Activated CD8-positive, alpha-beta memory T cell treated with anti-CD3 and anti-CD28 coated beads for 36 hours (primary cell): Measurements from ENCODE around the gene PLCG2. TPM values are rescaled to one million over a fixed set of nuclear protein-coding genes. Genes with fewer than 3 reads are reported as not detected.
"Not testable (repeated sequence)": the region's sequence is repeated elsewhere in the genome, so short reads cannot be mapped to it uniquely, and the experiment has no call there.

Experiments
- CTCF ChIA-PET: fragments of 350-600 bp; sonication (Branson Sonifier 250); formaldehyde crosslinking; loops from one replicate; lab custom pipeline; 2021; ENCODE audit warnings: antibody characterized with exemption; lab: Charles Lee
- POLR2A ChIA-PET: fragments of 350-600 bp; sonication (Branson Sonifier 250); formaldehyde crosslinking; loops from one replicate; lab custom pipeline; 2021; ENCODE audit warnings: antibody characterized with exemption; lab: Charles Lee
- total RNA-seq, 2 experiments: library from RNA; stranded (reverse); gene quantifications; one replicate each; pipeline ENCODE4 v1.2.3, GENCODE V29; 2021

The PLCG2 gene
- total RNA-seq, 2 experiments from 2014 or later = 16.6 to 18.2 TPM

- POLR2A ChIA-PET = no interaction called here
These were observed 208.0 kb downstream of the PLCG2 start for GRCh38 chr16:81987121-81987520.

GRCh38 chr16:81987706-81988105, 208.6 kb downstream of the PLCG2 start:
- ChIA-PET CTCF (no interaction called here), POLR2A (no interaction called here)

More at GRCh38 chr16:81987121-81987520, 208.0 kb downstream of the PLCG2 start:
- CTCF ChIA-PET = no interaction called here

GRCh38 chr16:81992859-81993258, 213.8 kb downstream of the PLCG2 start:
- POLR2A ChIA-PET = no interaction called here
- CTCF ChIA-PET = no interaction called here

GRCh38 chr16:81994485-81994884, 215.4 kb downstream of the PLCG2 start:
- POLR2A ChIA-PET = no interaction called here
- CTCF ChIA-PET = no interaction called here

DNA sequence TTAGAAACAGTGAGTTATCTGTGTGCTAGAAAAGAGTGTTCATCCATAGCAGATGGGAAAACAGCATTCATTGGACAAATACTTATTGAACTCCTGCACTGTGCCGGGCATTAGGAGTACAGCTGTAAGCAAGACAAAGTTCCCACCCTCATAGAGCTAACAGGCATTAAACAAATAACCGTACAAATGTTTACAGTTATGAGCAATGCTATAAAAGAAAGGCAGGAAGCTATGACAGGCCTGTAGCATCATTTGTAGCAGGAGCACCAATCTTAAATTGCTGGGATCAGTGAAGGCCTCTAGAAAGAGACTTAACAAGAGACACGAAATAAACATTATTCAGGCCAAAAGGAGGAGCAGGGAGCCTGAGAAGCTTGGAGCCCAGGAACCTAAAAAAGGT, 216.6 kb downstream of the PLCG2 start:
- POLR2A ChIA-PET = no interaction called here
- CTCF ChIA-PET = no interaction called here

DNA sequence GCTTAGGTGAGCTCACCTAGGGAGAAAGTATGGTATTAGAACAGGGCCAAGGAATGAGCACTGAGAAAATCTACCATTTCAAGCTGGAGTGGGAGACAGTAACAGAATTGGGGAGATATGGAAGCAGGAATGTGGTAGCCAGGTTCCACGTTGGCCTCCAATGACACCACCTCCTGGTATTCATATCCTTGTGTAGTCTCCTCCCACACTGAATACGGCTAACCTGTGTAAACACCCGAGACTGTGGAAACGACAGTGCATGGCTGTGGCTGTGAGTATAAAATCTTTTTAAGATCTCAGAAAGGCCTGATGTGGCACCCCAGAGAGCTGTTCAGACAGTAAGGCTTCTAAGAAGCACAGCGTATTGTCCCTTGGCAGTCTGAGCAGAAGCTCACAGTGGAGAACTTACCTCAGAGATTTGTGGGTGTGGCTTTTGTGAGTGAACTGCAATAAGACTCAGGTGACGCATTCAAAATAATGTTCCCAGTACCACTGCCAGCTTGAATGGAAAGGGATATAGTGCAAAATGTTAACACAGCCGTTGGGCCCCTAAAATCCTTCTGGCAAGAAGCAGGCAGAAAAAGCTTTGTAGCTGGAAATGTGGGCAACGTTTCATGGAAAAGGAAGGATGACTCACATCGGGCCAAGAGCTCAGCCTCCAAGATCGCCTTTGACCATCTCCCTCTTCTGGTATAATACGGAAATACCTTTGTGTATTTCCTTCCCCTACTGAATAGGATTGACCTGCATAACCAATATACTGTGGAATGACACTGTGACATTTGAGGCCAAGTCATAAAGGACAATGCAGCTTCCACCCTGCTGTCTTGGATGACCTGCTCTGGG, 217.8 kb downstream of the PLCG2 start:
- ChIA-PET POLR2A (no interaction called here), CTCF (no interaction called here)

DNA sequence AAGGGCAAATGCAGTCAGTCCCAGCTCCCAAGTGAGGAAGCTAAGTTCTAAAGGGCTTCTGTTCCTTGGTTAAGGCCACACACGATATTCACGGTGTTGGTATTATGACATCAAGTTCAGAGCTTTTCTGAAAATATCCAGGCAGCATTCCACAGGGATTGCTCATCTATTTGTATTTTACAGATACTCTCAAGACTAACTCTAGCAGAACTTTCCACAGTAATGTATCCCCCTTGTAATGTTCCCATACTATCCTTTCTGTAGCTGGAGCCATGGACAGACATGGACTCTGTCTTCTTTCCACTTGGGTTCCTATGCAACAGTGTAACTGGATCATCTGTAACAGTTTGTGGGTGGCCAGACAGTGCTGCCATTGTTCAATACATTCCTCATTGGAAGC, 218.6 kb downstream of the PLCG2 start:
- POLR2A ChIA-PET = no interaction called here
- CTCF ChIA-PET = no interaction called here

DNA sequence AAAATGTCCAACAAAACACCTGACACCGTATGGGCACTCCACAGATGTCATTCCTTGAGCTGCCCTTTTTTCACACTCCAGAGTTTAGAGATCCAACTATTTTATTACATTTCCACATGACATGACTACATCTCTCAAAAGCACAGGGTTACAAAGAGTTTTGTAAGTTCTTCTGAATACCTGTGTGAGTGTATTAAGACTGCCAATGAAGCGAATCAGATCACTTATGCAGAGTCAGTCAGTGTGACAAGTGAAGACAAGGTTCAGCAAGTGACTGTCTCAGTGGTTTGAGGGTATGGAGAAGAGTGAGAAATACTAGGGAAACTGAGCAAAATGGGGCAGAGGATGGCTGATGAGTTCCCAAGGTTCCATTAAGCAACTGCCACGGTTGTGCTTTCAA, 223.7 kb downstream of the PLCG2 start:
- POLR2A ChIA-PET = no interaction called here
- CTCF ChIA-PET = no interaction called here

DNA sequence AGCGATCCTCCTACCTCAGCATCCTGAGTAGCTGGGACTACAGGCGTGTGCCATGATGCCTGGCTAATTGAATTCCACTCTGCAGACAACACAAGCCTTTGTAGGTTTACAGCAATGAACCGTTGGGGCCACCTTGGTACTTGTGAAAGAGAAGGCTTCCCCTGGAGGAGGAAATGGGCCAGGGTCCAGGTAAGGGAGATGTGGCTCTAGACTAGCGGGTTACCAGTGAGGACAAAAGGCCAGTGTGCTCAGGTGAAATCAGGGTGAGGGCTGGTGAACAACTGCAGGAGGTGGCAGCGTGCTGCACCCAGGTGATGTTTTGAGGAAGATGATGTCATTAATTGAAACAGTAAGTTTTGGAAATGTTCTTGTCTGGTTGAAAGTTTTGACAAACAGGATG, 225.5 kb downstream of the PLCG2 start:
- POLR2A ChIA-PET = no interaction called here

GRCh38 chr16:82005027-82005830, 226.1 kb downstream of the PLCG2 start:
- ChIA-PET CTCF (no interaction called here), POLR2A (no interaction called here)

More for the DNA sequence above, 225.5 kb downstream of the PLCG2 start:
- CTCF ChIA-PET = no interaction called here

DNA sequence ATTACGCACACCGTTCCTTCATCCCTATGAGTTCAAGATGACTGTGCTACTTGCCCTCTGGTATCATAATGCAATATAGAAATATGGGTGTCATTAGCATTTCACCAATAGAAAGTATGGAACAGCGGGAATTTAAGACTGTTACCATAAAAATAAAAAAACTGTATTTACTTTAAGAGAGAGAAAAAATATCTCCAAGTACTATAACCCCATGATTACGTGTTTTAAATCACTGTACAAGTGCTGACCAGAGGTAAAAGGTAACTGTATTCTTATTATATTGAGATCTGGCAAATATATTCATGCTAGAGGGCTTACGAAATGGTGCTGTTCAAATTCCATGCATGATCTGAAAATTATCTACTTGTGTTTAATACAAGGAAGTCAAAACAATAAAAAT, 226.9 kb downstream of the PLCG2 start:
- POLR2A ChIA-PET = no interaction called here
- CTCF ChIA-PET = no interaction called here

- CTCF ChIA-PET = no interaction called here
- POLR2A ChIA-PET = no interaction called here
These were observed 228.1 kb downstream of the PLCG2 start for GRCh38 chr16:82007189-82007588.

- POLR2A ChIA-PET = no interaction called here
- CTCF ChIA-PET = no interaction called here
These were observed 230.0 kb downstream of the PLCG2 start for GRCh38 chr16:82008957-82009592.

GRCh38 chr16:82009789-82010188, 230.7 kb downstream of the PLCG2 start:
- POLR2A ChIA-PET, CTCF ChIA-PET: not testable (repeated sequence)

DNA sequence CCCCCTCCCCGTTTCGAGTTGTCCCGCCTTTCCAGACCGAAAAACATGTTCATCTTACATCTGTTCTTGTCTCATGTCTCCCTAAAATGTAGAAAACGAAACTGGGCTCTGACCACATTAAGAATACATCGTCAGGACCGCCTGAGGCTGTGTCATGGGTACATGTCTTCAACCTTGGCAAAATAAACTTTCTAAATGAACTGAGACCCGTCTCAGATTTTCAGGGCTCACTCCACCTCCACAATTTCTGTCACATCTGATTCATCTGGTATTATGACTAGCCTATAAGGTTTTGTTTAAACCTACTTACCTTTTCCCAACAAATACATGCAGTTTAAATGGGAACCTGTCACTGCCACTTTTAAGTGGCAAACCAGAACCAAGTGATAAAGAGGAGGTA, 231.6 kb downstream of the PLCG2 start:
- POLR2A ChIA-PET = no interaction called here
- CTCF ChIA-PET = no interaction called here

DNA sequence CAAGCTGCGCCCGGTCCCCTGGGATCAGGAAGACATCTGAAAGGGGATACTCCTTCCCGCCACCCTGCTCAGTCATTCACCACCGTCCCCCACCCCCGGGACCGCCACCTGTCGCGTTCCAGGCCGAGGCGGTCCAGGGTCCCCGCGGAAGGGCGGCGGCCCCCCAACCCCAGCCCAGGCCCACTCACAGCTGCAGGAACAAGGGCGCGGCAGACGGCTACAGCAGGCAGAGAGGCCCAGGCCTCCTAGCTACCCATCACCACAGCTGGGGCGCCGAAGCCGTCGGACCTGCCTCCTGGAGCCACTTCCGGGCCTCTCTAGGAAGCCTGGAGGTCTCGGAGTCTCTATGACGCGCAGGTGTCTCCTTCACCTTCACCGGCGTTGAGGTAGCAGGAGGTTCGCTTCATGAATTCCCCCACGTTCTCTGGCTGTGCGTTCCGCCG, 232.1 kb downstream of the PLCG2 start, which contains the start of gene SDR42E1:
Gene SDR42E1 (minus strand): TSS at position 272 of the 443 bp plus-strand sequence. CDS start 10,612 bp downstream, outside the sequence.
- CTCF ChIA-PET = no interaction called here
- POLR2A ChIA-PET = interaction anchor here (0.5 kb wide), 1 partner anchor 645 kb away, joined by 3 read pairs; no protein-coding TSS in a partner anchor
